Colonic mucosa (tissue), 4 donors: Measurements from ENCODE around the gene ZNF500. TPM values are rescaled to one million over a fixed set of nuclear protein-coding genes. Genes with fewer than 3 reads are reported as not detected.
A peak's percentile ranks its signal among the peaks of the same experiment; 100 is the strongest.

Source experiments
- DNase-seq: peaks from one replicate; pipeline ENCODE4 v3.0.0-alpha.2; 2020
- H3K27ac ChIP-seq: fragments of 200-600 bp; one replicate; pipeline ENCODE4 v1.8.0; 2021
- H3K27me3 ChIP-seq: fragments of 200-600 bp; one replicate; pipeline ENCODE4 v1.8.0; 2021
- H3K36me3 ChIP-seq: fragments of 200-600 bp; one replicate; pipeline ENCODE4 v1.8.0; 2021
- H3K4me1 ChIP-seq: fragments of 200-600 bp; one replicate; pipeline ENCODE4 v1.8.0; 2021; ENCODE audit warnings: mild to moderate bottlenecking
- H3K4me3 ChIP-seq: fragments of 200-600 bp; one replicate; pipeline ENCODE4 v1.8.0; 2021
- H3K9ac ChIP-seq, 2 donors: one replicate each; pipeline ENCODE4 v1.7.0; 2013; ENCODE audit warnings: control low read depth in 2 of 2, low read depth in 2 of 2, low read length in 2 of 2
- H3K9me3 ChIP-seq: fragments of 200-600 bp; one replicate; pipeline ENCODE4 v1.8.0; 2021
- intact Hi-C: fragments of 100-400 bp; cut with DNase I; formaldehyde crosslinking; loops from one replicate; pipeline ENCODE4 v1.14.1; 2022
- total RNA-seq, 2 donors: library from RNA; stranded (reverse); fragmentation: NEBNext Ultra II Directional in 1 of 2; extraction: Animal tissue kit (Norgen Biotek cat#: 25700) in 1 of 2; gene quantifications; one replicate each; pipeline ENCODE4 v1.2.1, GENCODE V29; 2021
- TF ChIP-seq, protein P1 (sequence below): fragments of 200-600 bp; IDR thresholded peaks from one replicate; pipeline ENCODE4 v1.8.0; 2022; ENCODE audit warnings: antibody characterized with exemption, mild to moderate bottlenecking
- donor health status: healthy.
- donor health status: DM: no; HTN: no; CAD: no.
- donor health status: DM: no; HTN: no; CAD: no.

ZNF500 gene
- total RNA-seq, 2 donors from 2014 or later = 12.3 to 16.1 TPM

DNA sequence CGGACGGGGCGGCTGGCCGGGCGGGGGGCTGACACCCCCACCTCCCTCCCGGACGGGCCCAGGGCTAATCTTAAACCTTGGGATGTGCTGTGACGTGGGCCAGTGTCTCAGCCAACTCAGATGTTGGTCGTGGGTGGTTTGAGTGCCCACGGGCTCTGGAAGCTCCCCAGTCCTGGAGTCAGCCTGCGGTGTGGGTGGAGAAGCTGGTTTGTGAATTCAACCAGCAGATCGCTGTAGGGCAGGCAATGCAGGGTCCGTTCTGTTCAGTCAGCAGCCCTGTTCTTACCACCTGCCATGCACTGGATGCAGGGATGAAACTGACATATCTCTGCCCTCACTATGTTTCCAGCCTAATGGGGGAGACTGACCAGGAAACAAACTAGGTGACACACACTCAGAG is 8.0 kb upstream of the ZNF500 start:
- intact Hi-C loops = no loop called here
- no peak for DNase-seq

DNA sequence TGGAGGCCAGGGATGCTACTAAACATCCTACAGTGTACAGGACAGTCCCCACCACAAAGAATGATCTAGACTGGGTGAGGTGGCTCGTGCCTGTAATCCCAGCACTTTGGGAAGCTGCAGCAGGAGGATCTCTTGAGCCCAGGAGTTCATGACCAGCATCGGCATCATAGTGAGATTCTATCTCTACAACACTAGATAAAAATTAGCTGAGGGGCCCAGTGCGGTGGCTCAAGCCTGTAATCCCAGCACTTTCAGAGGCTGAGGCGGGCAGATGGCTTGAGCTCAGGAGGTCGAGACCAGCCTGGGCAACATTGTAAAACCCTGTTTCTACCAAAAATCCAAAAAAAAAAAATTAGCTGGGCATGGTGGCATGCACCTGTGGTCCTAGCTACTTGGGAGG is 5.4 kb upstream of the ZNF500 start:
- TF ChIP-seq, protein P1, sequence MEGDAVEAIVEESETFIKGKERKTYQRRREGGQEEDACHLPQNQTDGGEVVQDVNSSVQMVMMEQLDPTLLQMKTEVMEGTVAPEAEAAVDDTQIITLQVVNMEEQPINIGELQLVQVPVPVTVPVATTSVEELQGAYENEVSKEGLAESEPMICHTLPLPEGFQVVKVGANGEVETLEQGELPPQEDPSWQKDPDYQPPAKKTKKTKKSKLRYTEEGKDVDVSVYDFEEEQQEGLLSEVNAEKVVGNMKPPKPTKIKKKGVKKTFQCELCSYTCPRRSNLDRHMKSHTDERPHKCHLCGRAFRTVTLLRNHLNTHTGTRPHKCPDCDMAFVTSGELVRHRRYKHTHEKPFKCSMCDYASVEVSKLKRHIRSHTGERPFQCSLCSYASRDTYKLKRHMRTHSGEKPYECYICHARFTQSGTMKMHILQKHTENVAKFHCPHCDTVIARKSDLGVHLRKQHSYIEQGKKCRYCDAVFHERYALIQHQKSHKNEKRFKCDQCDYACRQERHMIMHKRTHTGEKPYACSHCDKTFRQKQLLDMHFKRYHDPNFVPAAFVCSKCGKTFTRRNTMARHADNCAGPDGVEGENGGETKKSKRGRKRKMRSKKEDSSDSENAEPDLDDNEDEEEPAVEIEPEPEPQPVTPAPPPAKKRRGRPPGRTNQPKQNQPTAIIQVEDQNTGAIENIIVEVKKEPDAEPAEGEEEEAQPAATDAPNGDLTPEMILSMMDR = no peak
- Histone ChIP-seq H3K27ac (no peak overlapping the region), H3K27me3 (no peaks in the 10 kb centered on the region), H3K4me3 (no peak overlapping the region), H3K9me3 (no peaks in the 10 kb centered on the region), H3K36me3 (no peaks in the 10 kb centered on the region), H3K9ac (no peak overlapping the region), H3K4me1 (peaks cover 4% of the 10 kb centered on the region)
- DNase-seq = no peak
- intact Hi-C loops = no loop called here

More for the DNA sequence above, 8.0 kb upstream of the ZNF500 start:
- no peaks in the 10 kb centered on the region for H3K36me3 ChIP-seq
- no peaks in the 10 kb centered on the region for H3K9me3 ChIP-seq
- H3K27ac ChIP-seq = no peak overlapping the region
- no peaks in the 10 kb centered on the region for H3K27me3 ChIP-seq
- no peak overlapping the region for H3K9ac ChIP-seq
- no peaks in the 10 kb centered on the region for H3K4me1 ChIP-seq
- TF ChIP-seq, protein P1 = no peak
- no peak overlapping the region for H3K4me3 ChIP-seq

DNA sequence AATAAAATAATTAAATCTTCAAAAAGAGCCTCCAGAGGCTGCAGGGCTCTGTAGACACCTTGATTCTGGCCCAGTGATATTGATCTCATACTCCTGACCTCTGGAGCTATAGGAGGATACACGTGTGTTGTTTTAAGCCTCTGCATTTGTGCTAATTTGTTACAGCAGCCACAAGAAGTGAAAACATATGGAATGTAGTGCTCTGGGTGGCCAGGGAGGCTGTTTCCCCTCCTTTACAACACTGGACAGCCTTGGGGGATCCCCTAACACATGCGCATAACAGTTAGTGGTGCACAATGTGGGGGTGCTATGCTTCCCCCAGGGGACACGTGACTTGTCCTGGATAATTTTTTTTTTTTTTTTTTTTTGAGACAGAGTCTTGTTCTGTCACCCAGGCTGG is 4.7 kb upstream of the ZNF500 start:
- TF ChIP-seq, protein P1 = no peak
- Histone ChIP-seq H3K27ac (no peak overlapping the region), H3K36me3 (no peaks in the 10 kb centered on the region), H3K9me3 (no peaks in the 10 kb centered on the region), H3K27me3 (no peaks in the 10 kb centered on the region), H3K9ac (no peak overlapping the region), H3K4me3 (no peak overlapping the region), H3K4me1 (peaks cover 4% of the 10 kb centered on the region)
- intact Hi-C loops = no loop called here
- no peak for DNase-seq

DNA sequence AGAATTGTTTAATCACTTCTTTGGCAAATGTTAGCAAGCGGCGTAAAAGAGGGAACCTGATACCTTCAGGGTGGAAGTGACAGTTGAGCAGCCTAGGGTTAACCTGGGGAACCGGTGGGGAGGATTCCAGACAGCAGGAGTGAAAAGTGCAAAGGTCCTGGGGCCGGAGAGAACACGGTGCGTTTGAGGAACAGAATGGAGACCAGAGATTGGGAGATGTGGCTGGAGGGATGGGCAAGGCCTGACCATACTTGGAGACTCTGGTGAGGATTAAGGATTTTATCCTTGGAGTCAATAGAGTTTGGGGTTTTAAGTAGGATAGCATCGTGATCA is 2.3 kb upstream of the ZNF500 start:
- Histone ChIP-seq H3K9ac (peak overlapping the region; percentile 20 to 53), H3K4me3 (peak overlapping the region; percentile 97), H3K36me3 (no peaks in the 10 kb centered on the region), H3K27me3 (no peaks in the 10 kb centered on the region), H3K4me1 (peaks cover 15% of the 10 kb centered on the region), H3K27ac (peak overlapping the region; percentile 90), H3K9me3 (no peaks in the 10 kb centered on the region)
- TF ChIP-seq, protein P1 = no peak
- DNase-seq = peak; percentile 37
- intact Hi-C loops = loop anchor here (2.0 kb wide), 1 partner anchor 32 kb away; no protein-coding TSS in a partner anchor

DNA sequence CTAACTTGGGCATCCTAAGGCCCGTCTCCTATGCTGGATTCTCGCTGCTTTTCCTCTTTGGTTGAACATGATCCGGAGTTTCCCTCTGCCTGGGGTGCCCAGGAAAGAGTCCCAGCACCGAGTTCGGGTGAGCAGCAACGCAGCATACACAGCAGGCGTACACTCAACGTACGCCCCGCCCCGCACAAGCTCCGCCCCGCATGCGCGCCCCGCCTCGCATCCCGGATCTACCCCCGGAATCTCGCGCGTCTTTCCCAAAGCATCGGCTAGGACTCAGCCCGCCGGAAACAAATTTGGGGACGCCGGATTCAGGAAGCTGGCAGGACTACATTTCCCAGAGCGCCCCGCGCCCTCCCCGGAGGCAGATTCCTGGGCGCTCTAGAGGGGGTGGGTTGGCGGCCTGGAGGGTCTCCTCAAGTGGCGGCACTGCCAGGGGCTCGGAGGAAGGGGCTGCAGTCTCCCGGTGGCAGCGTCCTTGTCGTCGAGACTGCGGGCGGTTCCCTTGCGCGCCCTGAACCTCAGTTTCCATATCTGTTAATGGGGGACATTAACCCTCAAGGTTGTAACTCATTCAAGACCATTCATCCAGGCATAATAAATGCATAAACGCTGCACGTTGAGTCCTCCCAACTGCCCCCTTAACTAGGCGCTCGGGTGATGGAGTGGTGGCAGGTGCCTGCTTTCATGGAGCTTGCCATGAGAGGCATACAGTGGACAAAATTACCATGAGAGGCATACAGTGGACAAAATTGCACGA is 1.8 kb upstream of the ZNF500 start:
- Histone ChIP-seq H3K27me3 (no peaks in the 10 kb centered on the region), H3K4me3 (peak overlapping the region; percentile 97), H3K36me3 (no peaks in the 10 kb centered on the region), H3K27ac (peak overlapping the region; percentile 90), H3K9ac (peak overlapping the region; percentile 53), H3K4me1 (peaks cover 15% of the 10 kb centered on the region), H3K9me3 (no peaks in the 10 kb centered on the region)
- TF ChIP-seq, protein P1 = no peak
- intact Hi-C loops = loop anchor here (2.0 kb wide), 1 partner anchor 32 kb away; no protein-coding TSS in a partner anchor
- DNase-seq = peak; percentile 99
